HCT116 (cell line): Measurements from ENCODE around the gene TPP1. TPM values are rescaled to one million over a fixed set of nuclear protein-coding genes. Genes with fewer than 3 reads are reported as not detected.

ENCODE experiments used
- ATAC-seq: fragments of 200-7000 bp; cut with Tn5 transposase; 2 replicates; pipeline ENCODE4 v1.9.1; 2020; ENCODE audit warnings: mild to moderate bottlenecking, moderate library complexity
- BruUV-seq: library from RNA; stranded (reverse); fragments of 400-500 nt; replicated peaks from 2 replicates; lab custom pipeline; 2021; lab: Mats Ljungman, UMichigan
- CTCF ChIA-PET: fragments of 300-600 bp; sonication (Branson Sonifier 250); formaldehyde crosslinking; loops from one replicate; lab custom pipeline; 2021; ENCODE audit warnings: antibody characterized with exemption; lab: Charles Lee
- POLR2A ChIA-PET: fragments of 300-600, 350-600 bp; sonication (Branson Sonifier 250); formaldehyde crosslinking; loops from one replicate; lab custom pipeline; 2021; ENCODE audit warnings: antibody characterized with exemption; lab: Charles Lee
- RAD21 ChIA-PET, 2 experiments: fragments of 300-600 bp; sonication (Branson Sonifier 250); formaldehyde crosslinking; loops; one replicate each; lab custom pipeline; 2023; ENCODE audit warnings: low total read pairs in 2 of 2; ENCODE audit not compliant: uncharacterized antibody in 2 of 2, unreplicated experiment in 2 of 2, low non-redundant PET in 1 of 2; lab: Charles Lee
- DNase-seq: peaks from one replicate; pipeline ENCODE4 v3.0.0-alpha.2; 2010; ENCODE audit warnings: low read depth, low spot score
- H2AFZ ChIP-seq: fragments of 200-600 bp; shearing (Covaris generic), sonication (generic); 2 replicates; pipeline ENCODE4 v1.6.1; 2017; ENCODE audit warnings: low read depth, mixed run types, mixed read lengths, antibody characterized with exemption, low read length; ENCODE audit not compliant: poor library complexity, severe bottlenecking
- H3K27ac ChIP-seq: 2 replicates; pipeline ENCODE4 v1.5.1; 2012; ENCODE audit warnings: low read depth, low read length
- H3K27me3 ChIP-seq: fragments of 200-600 bp; sonication (generic); 2 replicates; pipeline ENCODE4 v1.6.1; 2016; ENCODE audit warnings: mixed run types, low read length, mixed read lengths; ENCODE audit not compliant: insufficient read depth
- H3K36me3 ChIP-seq, 2 experiments: fragments of 200-500 bp in 1 of 2; fragments of 200-600 bp in 1 of 2; sonication (Bioruptor generic) in 1 of 2; sonication (generic) in 1 of 2; 2 replicates each; pipeline versions ENCODE4 v1.5.1 to v1.6.1; 2014 to 2016; ENCODE audit warnings: low read length in 2 of 2, inconsistent platforms in 1 of 2, mixed read lengths in 1 of 2, mixed run types in 1 of 2; ENCODE audit not compliant: insufficient read depth in 2 of 2, control insufficient read depth in 1 of 2
- H3K4me1 ChIP-seq, 2 experiments: fragments of 200-600 bp in 1 of 2; sonication (generic) in 1 of 2; 2 replicates each; pipeline versions ENCODE4 v1.5.1 to v1.6.1; 2012 to 2017; ENCODE audit warnings: low read length in 2 of 2, inconsistent platforms in 1 of 2, mild to moderate bottlenecking in 1 of 2, mixed read lengths in 1 of 2, mixed run types in 1 of 2, moderate library complexity in 1 of 2; ENCODE audit not compliant: insufficient read depth in 2 of 2, control insufficient read depth in 1 of 2
- H3K4me2 ChIP-seq: fragments of 200-600 bp; sonication (generic); 2 replicates; pipeline ENCODE4 v1.6.1; 2017; ENCODE audit warnings: mixed run types, low read length, mixed read lengths
- H3K4me3 ChIP-seq, 2 experiments: fragments of 200-600 bp in 1 of 2; sonication (generic) in 1 of 2; replicated peaks in 1 of 2; 2 replicates each; pipeline ENCODE4 v1.5.1; 2011 to 2016; ENCODE audit warnings: low read length in 2 of 2, control low read depth in 1 of 2, low read depth in 1 of 2, mild to moderate bottlenecking in 1 of 2, mixed read lengths in 1 of 2, mixed run types in 1 of 2
- H3K79me2 ChIP-seq: fragments of 200-600 bp; sonication (generic); 2 replicates; pipeline ENCODE4 v1.6.1; 2017; ENCODE audit warnings: mild to moderate bottlenecking, mixed run types, low read length, moderate library complexity, mixed read lengths; ENCODE audit not compliant: insufficient read depth
- H3K9ac ChIP-seq: fragments of 200-600 bp; sonication (generic); 2 replicates; pipeline ENCODE4 v1.6.1; 2016; ENCODE audit warnings: low read length, mixed read lengths
- H3K9me2 ChIP-seq: fragments of 200-600 bp; sonication (generic), shearing (Covaris generic); 2 replicates; pipeline ENCODE4 v1.6.1; 2017; ENCODE audit warnings: mixed run types, mild to moderate bottlenecking, moderate library complexity; ENCODE audit not compliant: insufficient read depth
- H3K9me3 ChIP-seq, 2 experiments: fragments of 200-500 bp in 1 of 2; fragments of 200-600 bp in 1 of 2; sonication (Bioruptor generic) in 1 of 2; sonication (generic) in 1 of 2; 2 replicates each; pipeline ENCODE4 v1.6.1; 2014 to 2017; ENCODE audit warnings: low read length in 2 of 2, mixed read lengths in 2 of 2, inconsistent platforms in 1 of 2, low read depth in 1 of 2, mild to moderate bottlenecking in 1 of 2, mixed run types in 1 of 2, moderate library complexity in 1 of 2; ENCODE audit not compliant: control insufficient read depth in 1 of 2, insufficient read depth in 1 of 2
- H4K20me1 ChIP-seq: fragments of 200-600 bp; sonication (generic), shearing (Covaris generic); 2 replicates; pipeline ENCODE4 v1.6.1; 2017; ENCODE audit warnings: mixed run types, mild to moderate bottlenecking, moderate library complexity; ENCODE audit not compliant: insufficient read depth
- CBX3 ChIP-seq: IDR thresholded peaks from 2 replicates; pipeline ENCODE4 v1.6.1; 2012; ENCODE audit warnings: low read depth
- CEBPB ChIP-seq: IDR thresholded peaks from 2 replicates; pipeline ENCODE4 v1.6.1; 2012; ENCODE audit warnings: low read depth
- CTCF ChIP-seq, 3 experiments: fragments of 200-600 bp in 1 of 3; sonication (generic) in 1 of 3; IDR thresholded peaks in 2 of 3; conservative IDR thresholded peaks in 1 of 3; 2 replicates each; pipeline ENCODE4 v1.5.1; 2012 to 2017; ENCODE audit warnings: low read depth in 2 of 3, low read length in 2 of 3, antibody characterized with exemption in 1 of 3, borderline replicate concordance in 1 of 3, control low read depth in 1 of 3, mild to moderate bottlenecking in 1 of 3, mixed read lengths in 1 of 3, mixed run types in 1 of 3, moderate library complexity in 1 of 3; ENCODE audit not compliant: insufficient read depth in 1 of 3
- EGR1 ChIP-seq: IDR thresholded peaks from 2 replicates; pipeline ENCODE4 v1.6.1; 2012; ENCODE audit warnings: low read depth
- ELF1 ChIP-seq: IDR thresholded peaks from 2 replicates; pipeline ENCODE4 v1.6.1; 2012; ENCODE audit warnings: low read depth, borderline replicate concordance
- EZH2 ChIP-seq: fragments of 200-600 bp; sonication (generic); IDR thresholded peaks from 2 replicates; pipeline ENCODE4 v1.6.1; 2017; ENCODE audit warnings: antibody characterized with exemption, mixed run types
- EZH2phosphoT487 ChIP-seq: fragments of 200-600 bp; IDR thresholded peaks from 2 replicates; pipeline ENCODE4 v1.6.1; 2018; ENCODE audit warnings: antibody characterized with exemption, borderline replicate concordance
- JUND ChIP-seq: IDR thresholded peaks from 2 replicates; pipeline ENCODE4 v1.6.1; 2012
- MAX ChIP-seq: IDR thresholded peaks from 2 replicates; pipeline ENCODE4 v1.6.1; 2012
- POLR2A ChIP-seq: IDR thresholded peaks from 2 replicates; pipeline ENCODE4 v1.7.0; 2011; ENCODE audit warnings: borderline replicate concordance; ENCODE audit not compliant: insufficient read depth, insufficient read length; ENCODE audit errors: extremely low read depth
- POLR2AphosphoS5 ChIP-seq: IDR thresholded peaks from 2 replicates; pipeline ENCODE4 v1.6.1; 2011; ENCODE audit warnings: mild to moderate bottlenecking, low read depth, low read length, moderate library complexity
- RAD21 ChIP-seq: IDR thresholded peaks from 2 replicates; pipeline ENCODE4 v1.6.1; 2012; ENCODE audit warnings: low read depth, mild to moderate bottlenecking
- SIN3A ChIP-seq: IDR thresholded peaks from 2 replicates; pipeline ENCODE4 v1.6.1; 2012; ENCODE audit warnings: low read depth
- SP1 ChIP-seq: IDR thresholded peaks from 2 replicates; pipeline ENCODE4 v1.6.1; 2012; ENCODE audit warnings: low read depth
- SRF ChIP-seq: IDR thresholded peaks from 2 replicates; pipeline ENCODE4 v1.6.1; 2012; ENCODE audit warnings: low read depth
- TCF7L2 ChIP-seq: IDR thresholded peaks from 2 replicates; pipeline ENCODE4 v1.7.0; 2011; ENCODE audit warnings: borderline replicate concordance, inconsistent platforms; ENCODE audit not compliant: insufficient read depth, insufficient read length; ENCODE audit errors: extremely low read depth
- YY1 ChIP-seq: IDR thresholded peaks from 2 replicates; pipeline ENCODE4 v1.6.1; 2011; ENCODE audit warnings: low read length, low read depth, moderate library complexity, mild to moderate bottlenecking; ENCODE audit not compliant: insufficient replicate concordance; ENCODE audit errors: extremely low read depth
- ZBTB33 ChIP-seq: IDR thresholded peaks from 2 replicates; pipeline ENCODE4 v1.6.1; 2011; ENCODE audit warnings: mild to moderate bottlenecking, low read length, moderate library complexity; ENCODE audit not compliant: insufficient replicate concordance; ENCODE audit errors: extremely low read depth
- ZFX ChIP-seq: fragments of 450-650 bp; IDR thresholded peaks from 2 replicates; pipeline ENCODE4 v1.6.1; 2017
- ZNF274 ChIP-seq: fragments of 200-500 bp; sonication (Bioruptor generic); IDR thresholded peaks from 2 replicates; pipeline ENCODE4 v1.6.1; 2014; ENCODE audit warnings: mild to moderate bottlenecking, low read depth, low read length, inconsistent platforms
- intact Hi-C: fragments of 100-400 bp; cut with micrococcal nuclease; formaldehyde crosslinking; loops from 2 replicates; pipeline ENCODE4 v1.10.0; 2022
- total RNA-seq: library from RNA; stranded (reverse); gene quantifications from one replicate; pipeline ENCODE4 v1.2.1, GENCODE V29; 2021; ENCODE audit not compliant: unreplicated experiment

The TPP1 gene
- total RNA-seq, 1 experiment from 2014 or later: 44.7 TPM

- Histone ChIP-seq H3K9ac (no peak overlapping the region), H3K9me2 (no peaks in the 10 kb centered on the region), H3K4me2 (peak overlapping the region; percentile 37; the same call in 1 of the 2 replicates), H4K20me1 (no peaks in the 10 kb centered on the region)
- CTCF ChIA-PET: no interaction called here
- peak; percentile 43; the same call in 1 of the 2 replicates for ATAC-seq
- TF ChIP-seq SRF (no peak), CBX3 (no peak), MAX (no peak), EZH2phosphoT487 (no peak), EZH2 (no peak), POLR2A (no peak), ZFX (no peak), JUND (no peak), EGR1 (no peak), YY1 (no peak), TCF7L2 (no peak), ZNF274 (no peak), SIN3A (no peak), CEBPB (no peak), CTCF (IDR thresholded peaks at IDR 0.05 in 2 of 3, conservative IDR thresholded peaks at IDR 0.05 in 1 of 3; ENCODE audit: borderline replicate concordance in 1 of 3, insufficient read depth in 1 of 3, low read depth in 2 of 3, low read length in 2 of 3) (no peak), POLR2AphosphoS5 (no peak), SP1 (no peak), RAD21 (no peak), ELF1 (no peak), ZBTB33 (no peak)
- TF ChIP-seq, all 23 proteins: peak for 0
- Histone ChIP-seq H3K9me3 (no peaks in the 10 kb centered on the region), H2AFZ (no peak overlapping the region), H3K4me3 (no peak overlapping the region), H3K4me1 (peaks cover 6 to 14% of the 10 kb centered on the region in 2 experiments; a peak in 3 of 4 replicates), H3K36me3 (no peaks in the 10 kb centered on the region), H3K27ac (no peak overlapping the region), H3K79me2 (no peaks in the 10 kb centered on the region), H3K27me3 (no peaks in the 10 kb centered on the region)
- RAD21 ChIA-PET: no interaction called here
- no TSS peak for BruUV-seq
- intact Hi-C loops: no loop called here
- no peak for DNase-seq
- POLR2A ChIA-PET: no interaction called here
Measured at GRCh38 chr11:6635082-6635932, 16.1 kb upstream of the TPP1 start.
